ENCODE data around the gene PARP15. TPM values are rescaled to one million over a fixed set of nuclear protein-coding genes. Genes with fewer than 3 reads are reported as not detected.

The PARP15 gene
- total and polyA plus RNA-seq, 2 of the 4 experiments (the other 2 are of a cell fraction) = 0.10 TPM; not detected in 1

GRCh38 chr3:122560680-122561079, 16.8 kb upstream of the PARP15 start:
- no CpG with 5 or more reads among the region's 1 CpG for WGBS, 2 experiments (ENCODE audit: extremely low coverage in 2 of 2, insufficient read length in 1 of 2)
- no peak overlapping the region for H3K4me3 ChIP-seq (ENCODE audit: insufficient read depth, low read depth, low read length)
- peaks cover 4% of the 10 kb centered on the region for H3K4me1 ChIP-seq (ENCODE audit: control insufficient read depth, insufficient read depth, low read length)
- no peak overlapping the region for H3K27ac ChIP-seq (ENCODE audit: insufficient read depth, low read length)
- BruUV-seq (replicated peaks) = no TSS peak
- no peaks in the 10 kb centered on the region for H3K9me1 ChIP-seq (ENCODE audit: insufficient read depth, low read length)
- H3K79me1 ChIP-seq (ENCODE audit: low read depth in 1 of 2, low read length in 2 of 2) = peaks cover 11 to 18% of the 10 kb centered on the region in 2 experiments; a peak in 3 of 4 replicates
- no peak overlapping the region for H2AFZ ChIP-seq (replicated peaks; ENCODE audit: low read length, poor library complexity)
- no peak overlapping the region for H4K8ac ChIP-seq (ENCODE audit: low read depth in 2 of 2, low read length in 2 of 2)
- H3K36me3 ChIP-seq (ENCODE audit: control insufficient read depth, insufficient read depth, low read length) = peaks cover 7% of the 10 kb centered on the region; the same call in 1 of the 2 replicates
- H3K9me3 ChIP-seq (ENCODE audit: control insufficient read depth, insufficient read depth, low read length) = no peaks in the 10 kb centered on the region
- no peak overlapping the region for H2BK120ac ChIP-seq (ENCODE audit: low read depth, low read length)
- H2AK9ac ChIP-seq (replicated peaks; ENCODE audit: low read depth, low read length, poor library complexity) = no peak overlapping the region
- no peak overlapping the region for H3K56ac ChIP-seq (ENCODE audit: extremely low read depth, insufficient read depth, low read length)
- ChIA-PET POLR2A (ENCODE audit: unreplicated experiment) (interaction anchor here (0.7 kb wide), 1 partner anchor 218 kb away, joined by 3 read pairs; no protein-coding TSS in a partner anchor), CTCF (interaction anchor here (7.3 kb wide), 1 partner anchor 119 kb away, joined by 34 read pairs; no protein-coding TSS in a partner anchor)
- H3K4me2 ChIP-seq (ENCODE audit: low read depth, low read length) = no peak overlapping the region
- ATAC-seq (ENCODE audit: low read depth) (peak; percentile 25; the same call in 1 of the 2 replicates), DNase-seq (peak; percentile 71)
- no peaks in the 10 kb centered on the region for H3K27me3 ChIP-seq (ENCODE audit: control insufficient read depth, insufficient read depth, low read length)
- H4K91ac ChIP-seq (ENCODE audit: insufficient read depth, low read depth, low read length) = no peak overlapping the region
- dilution Hi-C loops (cut with HindIII; ENCODE audit: low sequenced_read_pairs, unreplicated experiment) = no loop called here
- no peaks in the 10 kb centered on the region for H4K20me1 ChIP-seq (ENCODE audit: insufficient read depth, low read length)
- H3K14ac ChIP-seq (replicated peaks; ENCODE audit: low read depth, low read length) = no peak overlapping the region
- H2BK20ac ChIP-seq (ENCODE audit: low read depth, low read length) = no peak overlapping the region
- H2AK5ac ChIP-seq (ENCODE audit: low read depth, low read length) = no peak overlapping the region
- H4K5ac ChIP-seq (ENCODE audit: low read depth, low read length) = no peak overlapping the region
- no peak overlapping the region for H3K18ac ChIP-seq (ENCODE audit: low read depth, low read length)
- no peak overlapping the region for H2BK5ac ChIP-seq (ENCODE audit: low read depth, low read length, poor library complexity, severe bottlenecking)
- in situ Hi-C loops (cut with MboI; ENCODE audit: low sequenced_read_pairs) = no loop called here
- H3K4ac ChIP-seq (ENCODE audit: low read depth, low read length) = no peak overlapping the region
- no peak overlapping the region for H3K9ac ChIP-seq (ENCODE audit: low read depth, low read length)
- H2BK15ac ChIP-seq (ENCODE audit: low read depth, low read length) = no peak overlapping the region
- TF ChIP-seq POLR2A (IDR thresholded peaks at IDR 0.05; ENCODE audit: low read depth, low read length) (no peak), MAZ (IDR thresholded peaks at IDR 0.05; ENCODE audit: borderline replicate concordance, low read depth, low read length) (no peak), FOS (IDR thresholded peaks at IDR 0.05; ENCODE audit: low read depth, low read length) (no peak), ELK1 (IDR thresholded peaks at IDR 0.05; ENCODE audit: borderline replicate concordance, low read depth, low read length) (no peak), RFX5 (IDR thresholded peaks at IDR 0.05; ENCODE audit: low read depth, low read length) (no peak), RAD21 (IDR thresholded peaks at IDR 0.05; ENCODE audit: low read length) (peak; percentile 66), NFE2L2 (IDR thresholded peaks at IDR 0.05; ENCODE audit: low read depth, low read length) (no peak), SMC3 (IDR thresholded peaks at IDR 0.05; ENCODE audit: low read depth, low read length) (peak; percentile 76), CHD1 (IDR thresholded peaks at IDR 0.05; ENCODE audit: low read depth, low read length) (no peak), MXI1 (IDR thresholded peaks at IDR 0.05; ENCODE audit: borderline replicate concordance, low read depth, low read length) (no peak), BHLHE40 (IDR thresholded peaks at IDR 0.05; ENCODE audit: low read depth, low read length) (no peak), USF2 (IDR thresholded peaks at IDR 0.05; ENCODE audit: low read depth, low read length) (no peak), RCOR1 (IDR thresholded peaks at IDR 0.05; ENCODE audit: insufficient replicate concordance, low read length) (no peak), MAFK (IDR thresholded peaks at IDR 0.05; ENCODE audit: low read depth, low read length) (no peak), CEBPB (IDR thresholded peaks at IDR 0.05; ENCODE audit: low read depth, low read length) (no peak), CTCF (conservative IDR thresholded peaks at IDR 0.05; ENCODE audit: low read depth, low read length) (peak; percentile 68)
- intact Hi-C loops (cut with micrococcal nuclease) = loop anchor here (1.0 to 10.0 kb wide), 5 partner anchors 102 to 464 kb away; partner anchors contain the start of gene SEMA5B
- no peak overlapping the region for H3K23ac ChIP-seq (ENCODE audit: low read depth, low read length)
